GM11168 (cell line): Measurements from ENCODE around the gene ZBTB11.
"Not testable (repeated sequence)": the region's sequence is repeated elsewhere in the genome, so short reads cannot be mapped to it uniquely, and the experiment has no call there.

Experiments
- in situ Hi-C: fragments of 300-500 bp; cut with MboI; formaldehyde crosslinking; loops from one replicate; pipeline ENCODE4 v1.12.0; 2022; ENCODE audit warnings: low sequenced_read_pairs; ENCODE audit not compliant: unreplicated experiment

Gene ZBTB11, protein sequence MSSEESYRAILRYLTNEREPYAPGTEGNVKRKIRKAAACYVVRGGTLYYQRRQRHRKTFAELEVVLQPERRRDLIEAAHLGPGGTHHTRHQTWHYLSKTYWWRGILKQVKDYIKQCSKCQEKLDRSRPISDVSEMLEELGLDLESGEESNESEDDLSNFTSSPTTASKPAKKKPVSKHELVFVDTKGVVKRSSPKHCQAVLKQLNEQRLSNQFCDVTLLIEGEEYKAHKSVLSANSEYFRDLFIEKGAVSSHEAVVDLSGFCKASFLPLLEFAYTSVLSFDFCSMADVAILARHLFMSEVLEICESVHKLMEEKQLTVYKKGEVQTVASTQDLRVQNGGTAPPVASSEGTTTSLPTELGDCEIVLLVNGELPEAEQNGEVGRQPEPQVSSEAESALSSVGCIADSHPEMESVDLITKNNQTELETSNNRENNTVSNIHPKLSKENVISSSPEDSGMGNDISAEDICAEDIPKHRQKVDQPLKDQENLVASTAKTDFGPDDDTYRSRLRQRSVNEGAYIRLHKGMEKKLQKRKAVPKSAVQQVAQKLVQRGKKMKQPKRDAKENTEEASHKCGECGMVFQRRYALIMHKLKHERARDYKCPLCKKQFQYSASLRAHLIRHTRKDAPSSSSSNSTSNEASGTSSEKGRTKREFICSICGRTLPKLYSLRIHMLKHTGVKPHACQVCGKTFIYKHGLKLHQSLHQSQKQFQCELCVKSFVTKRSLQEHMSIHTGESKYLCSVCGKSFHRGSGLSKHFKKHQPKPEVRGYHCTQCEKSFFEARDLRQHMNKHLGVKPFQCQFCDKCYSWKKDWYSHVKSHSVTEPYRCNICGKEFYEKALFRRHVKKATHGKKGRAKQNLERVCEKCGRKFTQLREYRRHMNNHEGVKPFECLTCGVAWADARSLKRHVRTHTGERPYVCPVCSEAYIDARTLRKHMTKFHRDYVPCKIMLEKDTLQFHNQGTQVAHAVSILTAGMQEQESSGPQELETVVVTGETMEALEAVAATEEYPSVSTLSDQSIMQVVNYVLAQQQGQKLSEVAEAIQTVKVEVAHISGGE

DNA sequence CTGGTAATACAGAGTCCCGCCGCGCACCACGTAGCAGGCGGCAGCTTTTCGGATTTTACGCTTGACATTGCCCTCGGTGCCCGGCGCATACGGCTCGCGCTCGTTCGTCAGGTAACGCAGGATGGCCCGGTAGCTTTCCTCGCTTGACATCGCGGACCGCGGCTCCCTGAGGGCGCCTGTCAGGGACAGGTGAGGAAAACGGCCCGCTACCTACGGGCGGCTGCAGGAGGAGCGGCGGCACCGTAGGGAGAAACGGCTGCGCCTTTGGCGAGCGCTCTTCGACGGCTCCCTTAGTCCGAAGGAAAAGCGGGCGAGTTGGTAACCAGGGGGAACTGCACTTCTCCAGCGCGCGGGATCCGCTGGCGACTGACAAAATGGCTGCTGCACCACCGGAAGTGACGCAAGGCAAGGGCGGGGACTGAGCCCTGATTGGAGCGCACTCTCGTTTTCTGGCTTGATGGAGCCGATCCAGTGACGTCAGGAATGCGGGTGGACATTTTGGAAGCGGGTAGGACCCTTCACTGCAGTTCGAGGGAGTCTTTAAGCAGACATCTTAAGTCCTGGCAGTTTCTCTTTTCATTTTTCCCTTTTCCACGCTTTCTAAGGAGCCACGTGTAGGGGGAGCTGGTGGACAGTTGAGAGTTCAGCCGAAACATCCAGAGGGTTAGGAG is at the start of gene ZBTB11:
Gene ZBTB11 (minus strand): TSS at position 368 of the 671 bp plus-strand sequence. CDS start 218 bp downstream, at position 150.
- in situ Hi-C loops: no loop called here

DNA sequence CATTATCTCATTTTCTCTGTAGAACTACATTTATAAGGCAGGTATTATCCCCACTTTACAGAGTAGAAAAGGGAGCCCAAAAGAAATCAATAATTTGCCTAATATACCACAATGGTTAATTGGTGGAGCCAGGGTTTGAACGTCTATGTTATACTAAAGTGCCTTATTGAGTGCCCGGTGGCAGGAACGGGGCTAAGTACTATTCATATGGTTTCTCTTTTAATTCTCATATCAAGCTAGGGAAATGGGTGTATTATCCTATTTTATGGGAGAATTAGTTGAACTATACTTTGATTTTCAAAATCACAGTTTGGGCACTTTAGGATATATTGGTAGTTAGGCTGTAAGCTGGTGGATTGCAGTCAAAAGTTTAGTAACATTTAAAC is 49.0 kb upstream of the ZBTB11 start:
- in situ Hi-C loops: loop anchor here (5.0 kb wide), 1 partner anchor 36 kb away; no protein-coding TSS in a partner anchor

DNA sequence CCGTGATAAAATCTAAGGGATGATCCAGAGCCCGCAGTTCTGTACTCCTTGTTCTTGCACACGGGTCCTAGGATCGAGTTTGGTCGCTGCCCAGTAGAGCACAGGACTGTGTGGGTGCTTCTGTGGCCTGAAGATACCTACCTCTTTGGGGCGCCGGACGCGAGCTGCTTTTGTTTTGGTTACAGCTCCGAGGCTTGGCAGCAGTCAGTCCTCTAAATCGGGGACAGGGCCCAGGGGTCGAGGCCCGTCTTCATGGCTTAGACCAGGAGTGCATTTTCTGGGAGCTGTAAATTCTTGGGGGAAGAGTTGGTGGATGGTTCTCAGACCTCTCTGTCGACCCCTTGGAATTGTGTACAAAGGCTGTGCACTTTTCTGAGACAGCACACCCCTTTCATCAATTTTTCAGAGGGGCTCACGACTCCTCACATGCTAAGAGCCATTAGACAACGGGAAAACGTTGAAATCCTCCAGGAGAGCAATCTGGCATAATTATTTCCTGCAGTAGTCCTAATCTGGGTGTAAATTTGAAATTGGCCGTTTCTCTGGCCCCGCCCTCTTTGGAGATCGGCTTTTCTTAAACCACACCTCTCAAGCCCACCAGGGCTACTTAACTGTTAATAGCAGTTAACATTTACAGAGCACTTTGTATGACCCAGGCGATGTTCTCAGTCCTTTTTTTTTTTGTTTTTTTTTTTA is 48.4 kb upstream of the ZBTB11 start:
- in situ Hi-C loops: loop anchor here (5.0 kb wide), 1 partner anchor 37 kb away; no protein-coding TSS in a partner anchor

DNA sequence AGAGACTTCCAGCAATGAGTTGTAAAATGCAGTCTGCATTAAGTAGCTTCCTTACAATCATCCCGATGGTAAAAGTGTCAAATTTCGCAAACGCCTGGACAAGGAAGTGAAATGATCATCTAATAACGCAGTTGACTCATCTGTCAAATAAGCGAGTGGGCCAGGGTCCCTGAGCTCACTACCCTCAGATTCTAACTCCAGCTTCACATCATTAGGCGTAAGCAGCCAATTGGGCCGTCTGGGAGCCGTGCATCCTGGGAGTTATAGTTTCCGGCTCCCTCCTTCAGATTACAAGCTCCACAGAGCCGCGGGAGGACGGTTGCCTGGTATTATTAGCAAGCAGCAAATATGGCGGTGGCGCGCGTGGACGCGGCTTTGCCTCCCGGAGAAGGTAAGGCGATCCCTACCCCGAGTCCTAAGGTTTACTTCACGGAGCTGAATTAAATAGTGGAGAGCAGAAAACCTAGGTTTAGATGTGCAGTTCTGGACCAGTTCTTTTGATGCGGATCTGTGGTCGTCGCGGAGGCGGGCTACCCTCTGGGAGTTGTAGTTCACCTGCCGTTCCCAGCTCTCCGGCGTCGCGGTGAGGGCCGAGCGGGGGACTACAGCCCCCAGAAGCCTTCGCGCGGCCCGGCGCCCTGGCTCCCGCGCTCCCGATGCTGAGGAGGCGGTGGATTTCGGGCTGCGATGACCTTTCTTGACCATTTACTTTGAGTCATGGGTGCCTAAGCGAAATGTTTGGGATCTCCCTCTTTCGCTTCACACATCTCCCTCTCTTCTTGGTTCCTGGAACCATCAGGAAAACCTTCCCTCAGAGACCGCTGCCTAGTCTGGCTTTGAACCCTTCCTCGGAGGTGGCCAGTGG is 47.6 kb upstream of the ZBTB11 start, which contains the start of gene CEP97:
Gene CEP97 (plus strand): TSS at position 286 of the 865 bp plus-strand sequence. CDS start 63 bp downstream, at position 349.
- in situ Hi-C loops: loop anchor here (5.0 kb wide), 1 partner anchor 38 kb away; no protein-coding TSS in a partner anchor

DNA sequence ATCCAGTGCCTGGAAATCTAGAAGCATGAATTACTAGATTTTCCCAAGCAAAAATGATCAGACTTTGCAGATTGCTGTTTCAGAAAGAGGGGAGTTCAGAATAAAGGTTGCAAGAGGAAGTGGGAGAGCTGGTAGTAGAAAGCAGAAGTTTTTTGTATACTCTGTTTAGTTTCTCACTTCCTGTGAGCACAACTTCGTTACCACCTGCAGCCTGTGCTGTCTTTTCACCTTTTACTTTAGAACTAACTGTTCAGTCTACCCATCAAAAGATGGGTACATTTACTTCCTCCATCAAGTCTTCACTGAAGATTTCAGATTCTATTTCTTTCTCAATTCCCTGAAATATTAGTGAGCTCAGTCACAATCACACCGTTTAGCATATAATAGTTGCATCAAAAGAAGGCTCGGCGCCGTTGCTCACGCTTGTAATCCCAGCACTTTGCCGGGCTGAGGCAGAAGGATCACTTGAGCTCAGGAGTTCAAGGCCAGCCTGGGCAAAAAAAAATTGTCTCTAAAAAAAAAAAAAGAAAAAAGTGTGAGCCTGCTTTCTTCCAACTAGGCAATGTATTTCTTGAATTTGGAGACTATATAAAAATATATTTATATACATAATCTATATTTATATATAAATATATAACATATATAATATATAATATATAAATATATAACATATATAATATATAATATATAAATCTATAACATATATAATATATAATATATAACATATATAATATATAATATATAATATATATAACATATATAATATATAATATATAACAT is 45.7 kb upstream of the ZBTB11 start:
- in situ Hi-C loops: no loop called here

DNA sequence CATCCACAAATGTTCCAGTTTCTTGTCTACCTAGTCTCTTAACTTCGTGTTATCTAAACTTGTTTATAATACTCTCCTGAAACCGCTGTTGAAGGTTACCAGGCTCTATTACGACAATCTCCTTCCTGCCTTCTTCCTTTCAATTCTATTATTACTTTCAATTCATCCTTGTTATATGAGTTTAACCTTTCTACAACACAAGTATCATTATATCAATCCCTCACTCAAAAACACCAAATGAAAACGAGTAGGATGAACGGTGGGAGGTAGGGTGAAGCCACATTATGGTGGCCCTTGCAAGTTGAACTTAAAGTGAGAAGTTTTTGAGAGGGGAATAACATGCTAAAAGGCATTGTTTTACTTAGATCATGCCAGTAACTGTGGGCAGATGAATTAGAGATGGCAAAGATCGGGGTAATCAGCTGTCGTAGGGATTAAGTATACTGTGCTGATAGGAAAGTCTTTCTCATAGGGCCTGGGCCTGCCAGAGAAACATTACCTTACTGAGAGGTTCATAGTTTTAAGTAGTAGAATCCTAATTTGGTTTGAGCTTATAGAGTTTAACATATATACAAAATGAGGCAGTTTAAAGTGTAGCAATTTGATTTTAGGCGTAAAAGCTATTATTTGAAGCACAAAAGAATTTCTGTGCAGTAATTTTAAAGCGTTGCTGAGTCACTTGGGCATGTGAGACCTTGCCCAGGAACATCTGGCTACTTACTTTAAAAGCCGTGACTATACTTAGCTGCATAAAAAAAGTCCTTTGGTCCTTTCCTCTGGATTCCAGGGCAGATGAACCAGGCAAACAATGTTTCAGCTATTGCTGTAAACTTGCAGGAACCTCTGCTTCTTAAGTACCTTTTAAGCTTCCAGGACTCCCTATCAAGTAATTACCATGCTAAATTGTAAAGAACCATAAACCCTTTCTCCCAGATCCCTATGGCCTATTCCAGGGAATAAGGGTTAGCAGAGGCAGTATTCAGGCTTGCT is 44.2 kb upstream of the ZBTB11 start:
- in situ Hi-C loops: no loop called here

DNA sequence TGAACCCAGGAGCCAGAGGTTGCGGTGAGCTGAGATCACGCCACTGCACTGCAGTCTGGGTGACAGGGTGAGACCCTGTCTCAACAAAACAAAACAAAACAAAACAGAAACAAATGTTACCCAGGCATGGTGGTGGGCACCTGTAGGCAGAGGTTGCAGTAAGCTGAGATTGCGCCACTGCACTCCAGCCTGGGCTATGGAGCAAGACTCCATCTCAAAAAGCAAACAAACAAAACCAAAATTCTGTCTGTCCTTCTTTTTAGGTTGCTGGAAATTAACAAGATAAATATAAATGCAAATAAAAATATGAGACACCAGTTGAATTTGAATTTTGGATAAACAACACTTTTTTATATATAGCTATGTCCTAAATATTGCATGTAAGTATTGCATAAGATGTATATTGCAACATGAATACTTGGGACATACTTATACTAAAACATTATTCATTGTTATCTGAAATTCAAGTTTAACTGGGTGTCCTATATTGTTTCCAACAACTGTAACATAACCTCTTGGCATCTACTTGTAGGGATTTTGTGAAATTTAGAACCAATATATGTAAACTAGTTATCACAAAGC is 42.8 kb upstream of the ZBTB11 start:
- in situ Hi-C loops: no loop called here

DNA sequence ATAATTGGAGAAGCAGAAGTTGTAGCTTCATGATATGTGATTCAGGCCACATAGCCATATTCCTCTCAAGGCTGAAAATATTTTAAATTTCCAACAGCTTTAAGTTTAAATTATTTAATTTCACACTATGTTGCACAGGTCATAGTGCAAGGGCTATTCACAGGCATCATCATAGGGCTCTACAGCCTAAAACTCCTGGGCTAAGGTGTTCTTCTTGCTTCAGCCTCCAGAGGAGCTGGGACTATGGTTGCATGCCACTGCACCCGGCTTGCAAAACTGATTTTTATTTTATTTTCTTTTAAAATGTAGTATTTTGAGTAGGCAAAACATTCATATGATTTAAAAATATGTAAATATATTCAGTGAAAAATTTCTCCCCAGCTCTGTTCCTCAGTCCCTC is 41.5 kb upstream of the ZBTB11 start:
- in situ Hi-C loops: no loop called here

DNA sequence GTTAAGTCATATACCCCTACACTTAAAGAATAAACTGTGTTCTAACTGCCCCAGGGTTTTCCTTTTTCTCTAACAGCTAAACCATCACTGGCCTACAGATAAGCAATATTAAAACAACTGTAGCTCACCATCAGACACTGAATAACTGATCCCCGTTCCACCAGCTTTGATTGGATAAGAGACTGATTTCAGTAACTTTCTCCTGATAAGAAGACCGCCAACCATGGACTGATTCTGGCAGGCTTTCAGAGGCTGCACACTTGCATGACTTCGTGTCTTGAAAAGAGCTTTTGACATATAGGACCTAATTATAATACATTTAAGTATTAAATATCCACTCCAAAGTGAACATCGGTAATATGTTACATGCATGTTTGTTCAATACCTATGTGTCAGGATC is 32.2 kb upstream of the ZBTB11 start:
- in situ Hi-C loops: no loop called here

DNA sequence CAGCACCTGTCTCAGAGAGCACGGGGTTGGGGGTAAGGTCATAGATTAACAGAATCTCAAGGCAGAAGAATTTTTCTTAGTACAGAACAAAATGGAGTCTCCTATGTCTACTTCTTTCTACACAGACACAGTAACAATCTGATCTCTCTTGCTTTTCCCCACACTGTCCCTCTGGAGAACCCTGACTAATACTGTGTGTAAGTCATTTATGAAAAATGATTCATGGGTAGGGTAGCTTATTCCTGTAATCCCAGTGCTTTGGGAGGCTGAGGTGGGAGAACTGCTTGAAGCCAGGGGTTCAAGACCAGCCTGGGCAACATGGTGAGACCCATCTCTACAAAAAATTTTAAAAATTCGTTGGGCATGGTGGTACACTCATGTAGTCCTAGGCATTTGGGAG is 27.7 kb upstream of the ZBTB11 start:
- in situ Hi-C loops: not testable (repeated sequence)

DNA sequence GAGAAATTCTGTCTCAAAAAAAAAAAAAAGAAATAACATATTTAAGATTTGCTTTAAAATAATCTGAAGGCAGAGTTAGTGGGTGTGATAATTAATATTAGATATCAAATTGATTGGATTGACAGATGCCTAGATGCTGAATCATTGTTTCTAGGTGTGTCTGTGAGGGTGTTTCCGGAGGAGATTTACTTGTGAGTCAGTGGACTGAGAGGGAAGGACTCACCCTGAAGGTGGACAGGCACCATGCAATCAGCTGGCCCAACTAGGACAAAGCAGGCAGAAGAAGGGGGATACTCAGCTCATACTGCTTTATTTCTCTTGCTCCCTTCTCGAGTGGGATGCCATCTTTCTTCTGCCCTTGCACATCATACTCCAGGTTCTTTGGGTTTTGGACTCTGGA is 26.2 kb upstream of the ZBTB11 start:
- in situ Hi-C loops: no loop called here

DNA sequence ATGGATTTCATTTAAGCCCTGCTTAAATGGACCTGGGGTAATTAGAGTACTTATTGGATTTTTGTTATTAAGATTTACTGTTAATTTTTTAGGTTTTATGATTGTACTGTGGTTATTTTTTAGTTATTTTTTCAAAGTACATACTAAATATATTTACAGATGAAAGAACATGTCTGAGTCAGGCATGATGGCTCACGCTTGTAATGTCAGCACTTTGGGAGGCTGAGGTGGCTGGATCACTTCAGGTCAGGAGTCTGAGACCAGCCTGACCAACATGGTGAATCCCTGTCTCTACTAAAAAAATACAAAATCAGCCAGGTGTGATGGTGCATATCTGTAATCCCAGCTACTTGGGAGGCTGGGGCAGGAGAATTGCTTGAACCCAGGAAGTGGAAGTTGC is 25.8 kb upstream of the ZBTB11 start:
- in situ Hi-C loops: no loop called here

DNA sequence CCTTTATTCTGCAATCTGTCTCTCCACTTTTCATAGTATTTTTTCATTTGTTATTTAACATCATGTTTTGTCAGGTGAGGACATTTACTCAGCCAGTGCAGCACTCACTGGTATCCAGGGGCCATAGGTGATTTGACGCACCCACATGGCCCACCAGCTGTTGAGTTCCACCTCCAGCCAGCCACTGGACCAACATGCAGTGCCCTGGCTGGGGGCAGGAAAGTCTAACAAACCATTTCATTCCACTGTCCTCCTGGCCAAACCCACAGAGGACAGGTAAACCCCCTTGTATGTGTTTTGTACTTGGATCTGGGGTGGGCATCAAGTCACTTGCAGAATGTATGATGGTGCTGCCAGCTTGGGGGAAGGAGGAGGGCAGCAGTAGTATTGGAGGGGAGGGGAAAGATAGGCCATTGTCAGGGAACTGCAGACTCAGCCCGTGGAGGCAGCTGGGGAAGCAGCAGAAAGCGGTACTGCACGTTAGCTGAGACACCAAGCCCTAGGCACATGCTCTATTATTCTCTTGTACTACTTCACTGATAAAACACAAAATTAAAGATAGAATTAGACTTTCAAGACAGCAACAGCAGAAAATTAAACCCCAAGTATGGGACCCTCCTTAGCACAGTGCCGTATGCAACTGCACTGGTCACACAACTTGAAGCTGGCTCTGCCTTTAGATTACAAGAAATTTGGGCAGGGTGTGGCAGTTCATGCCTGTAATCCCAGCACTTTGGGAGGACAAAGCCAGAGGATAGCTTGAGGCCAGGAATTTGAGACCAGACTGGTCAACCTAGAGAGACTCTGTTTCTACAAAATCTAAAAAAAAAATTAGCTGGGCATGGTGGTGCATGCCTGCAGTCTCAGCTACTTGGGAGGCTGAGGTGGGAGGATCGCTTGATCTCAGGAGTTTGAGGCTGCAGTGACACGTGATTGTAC is 25.0 kb upstream of the ZBTB11 start:
- in situ Hi-C loops: no loop called here

DNA sequence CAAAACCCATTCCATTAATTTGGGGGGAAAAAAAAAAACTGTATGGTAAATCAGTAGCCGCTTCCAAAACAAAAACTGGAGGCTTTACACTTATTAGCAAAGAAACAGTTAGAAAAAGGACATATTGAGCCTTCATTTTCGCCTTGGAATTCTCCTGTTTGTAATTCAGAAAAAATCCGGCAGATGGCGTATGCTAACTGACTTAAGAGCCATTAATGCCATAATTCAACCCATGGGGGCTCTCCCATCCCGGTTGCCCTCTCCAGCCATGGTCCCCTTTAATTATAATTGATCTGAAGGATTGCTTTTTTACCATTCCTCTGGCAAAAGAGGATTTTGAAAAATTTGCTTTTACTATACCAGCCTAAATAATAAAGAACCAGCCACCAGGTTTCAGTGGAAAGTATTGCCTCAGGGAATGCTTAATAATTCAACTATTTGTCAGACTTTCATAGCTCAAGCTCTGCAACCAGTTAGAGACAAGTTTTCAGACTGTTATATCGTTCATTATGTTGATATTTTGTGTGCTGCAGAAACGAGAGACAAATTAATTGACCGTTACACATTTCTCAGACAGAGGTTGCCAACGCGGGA is 18.9 kb upstream of the ZBTB11 start:
- in situ Hi-C loops: no loop called here

DNA sequence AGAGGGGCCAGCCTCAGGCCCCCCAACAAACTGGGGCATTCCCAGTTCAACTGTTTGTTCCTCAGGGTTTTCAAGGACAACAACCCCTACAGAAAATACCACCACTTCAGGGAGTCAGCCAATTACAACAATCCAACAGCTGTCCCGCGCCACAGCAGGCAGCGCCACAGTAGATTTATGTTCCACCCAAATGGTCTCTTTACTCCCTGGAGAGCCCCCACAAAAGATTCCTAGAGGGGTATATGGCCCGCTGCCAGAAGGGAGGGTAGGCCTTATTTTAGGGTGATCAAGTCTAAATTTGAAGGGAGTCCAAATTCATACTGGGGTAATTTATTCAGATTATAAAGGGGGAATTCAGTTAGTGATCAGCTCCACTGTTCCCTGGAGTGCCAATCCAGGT is 17.9 kb upstream of the ZBTB11 start:
- in situ Hi-C loops: not testable (repeated sequence)
